Right cardiac atrium (tissue), 5 donors: ENCODE data around the gene RFC5. TPM values are rescaled to one million over a fixed set of nuclear protein-coding genes. Genes with fewer than 3 reads are reported as not detected.

Experiments
- ATAC-seq, 2 donors: fragments of 200-7000 bp; cut with Tn5 transposase; one replicate each; pipeline versions ENCODE4 v1.8.0 to v1.9.1; 2020; ENCODE audit warnings: moderate library complexity in 2 of 2, mild to moderate bottlenecking in 1 of 2
- DNase-seq, 3 donors: peaks; one replicate each; pipeline ENCODE4 v3.0.0-alpha.2; 2020
- H3K27ac ChIP-seq: one replicate; pipeline ENCODE4 v1.5.1; 2013; ENCODE audit warnings: mild to moderate bottlenecking, low read length, control low read depth, moderate library complexity
- H3K27me3 ChIP-seq: one replicate; pipeline ENCODE4 v1.6.1; 2013; ENCODE audit not compliant: control insufficient read depth, insufficient read depth
- H3K4me1 ChIP-seq: one replicate; pipeline ENCODE4 v1.6.1; 2013; ENCODE audit warnings: low read length; ENCODE audit not compliant: control insufficient read depth, insufficient read depth
- H3K4me3 ChIP-seq: one replicate; pipeline ENCODE4 v1.5.1; 2013; ENCODE audit warnings: low read length, control low read depth
- H3K9me3 ChIP-seq: one replicate; pipeline ENCODE4 v1.6.1; 2013; ENCODE audit warnings: low read length; ENCODE audit not compliant: control insufficient read depth
- WGBS: extraction: QIAGEN DNeasy Blood & Tissue Kit; methylation state at CpG from one replicate; pipeline ENCODE4 v1.1.7; 2013; 5-methylcytosine and 5-hydroxymethylcytosine counted together
- intact Hi-C, 4 donors: fragments of 100-400 bp; cut with DNase I; formaldehyde crosslinking; loops; one replicate each; pipeline versions ENCODE4 v1.11.0 to v1.14.0; 2022 to 2023
- polyA plus RNA-seq: library from polyadenylated mRNA; stranded (reverse); fragments of 200-250 nt; gene quantifications from one replicate; pipeline ENCODE4 v1.2.3, GENCODE V29; 2013
- total RNA-seq, 4 donors: library from RNA; stranded (reverse); fragmentation: NEBNext Ultra II Directional; extraction: Animal tissue kit (Norgen Biotek cat#: 25700); gene quantifications; one replicate each; pipeline ENCODE4 v1.2.1, GENCODE V29; 2021
- donor health status: healthy with polysubstance abuse.
- donor health status: DM: no; HTN: yes; CAD: no.
- donor health status: DM: no; HTN: no; CAD: no.
- donor health status: DM: no; HTN: yes; CAD: no; lungs with severe emphysema.
- donor health status: DM: yes; HTN: yes; CAD: no.

Gene RFC5
- total and polyA plus RNA-seq, 5 donors, result 4.3 to 7.9 (median 5.0) TPM

DNA sequence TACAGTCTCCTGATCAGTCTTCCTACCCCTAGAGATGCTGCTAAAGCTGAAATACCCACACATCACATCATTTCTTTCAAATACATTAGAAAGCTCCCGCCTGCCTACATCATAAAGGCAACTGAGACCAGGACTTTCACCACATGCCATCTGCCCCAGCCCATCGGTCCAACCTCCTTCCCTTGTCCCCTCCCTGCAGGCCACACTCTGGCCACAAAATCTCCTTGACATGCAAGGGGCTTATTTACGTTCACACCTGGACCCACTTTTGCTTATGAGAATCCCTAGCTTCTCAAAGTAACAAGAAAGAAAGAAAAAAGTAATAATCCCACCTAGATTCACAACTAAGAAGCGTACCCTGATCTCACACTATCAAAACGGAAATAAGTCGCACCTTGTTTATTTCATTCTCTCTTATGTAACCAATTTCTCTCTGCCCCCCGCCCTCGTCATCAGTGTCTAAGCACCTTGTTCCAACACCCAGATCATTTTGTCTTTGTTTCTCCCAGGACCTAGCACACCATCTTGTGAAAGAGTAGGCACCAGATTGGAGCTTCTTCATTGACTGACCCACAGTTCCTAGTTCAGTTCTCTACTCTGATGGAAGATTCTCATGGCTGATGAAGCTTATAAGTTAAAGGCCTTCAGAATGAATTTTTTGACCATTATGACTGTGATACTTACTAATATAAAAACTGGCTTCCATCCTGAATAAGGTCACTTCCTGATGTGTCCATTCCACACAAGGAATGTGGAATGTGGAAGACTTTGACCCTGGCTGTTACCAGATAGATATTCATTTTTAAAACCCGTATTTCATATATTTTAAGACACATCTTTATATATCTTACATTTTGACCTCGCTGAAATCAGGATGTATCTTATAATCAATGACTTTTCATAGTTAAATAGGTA is 36.8 kb downstream of the RFC5 start:
- intact Hi-C loops, result no loop called here
- ATAC-seq, result no peak
- peaks cover 11% of the 10 kb centered on the region for H3K4me1 ChIP-seq
- no peak for DNase-seq
- no peaks in the 10 kb centered on the region for H3K27me3 ChIP-seq
- H3K4me3 ChIP-seq, result no peak overlapping the region
- 90% methylated on average over 10 of the region's 10 CpGs for WGBS
- H3K9me3 ChIP-seq, result no peaks in the 10 kb centered on the region
- H3K27ac ChIP-seq, result peak overlapping the region; percentile 83

DNA sequence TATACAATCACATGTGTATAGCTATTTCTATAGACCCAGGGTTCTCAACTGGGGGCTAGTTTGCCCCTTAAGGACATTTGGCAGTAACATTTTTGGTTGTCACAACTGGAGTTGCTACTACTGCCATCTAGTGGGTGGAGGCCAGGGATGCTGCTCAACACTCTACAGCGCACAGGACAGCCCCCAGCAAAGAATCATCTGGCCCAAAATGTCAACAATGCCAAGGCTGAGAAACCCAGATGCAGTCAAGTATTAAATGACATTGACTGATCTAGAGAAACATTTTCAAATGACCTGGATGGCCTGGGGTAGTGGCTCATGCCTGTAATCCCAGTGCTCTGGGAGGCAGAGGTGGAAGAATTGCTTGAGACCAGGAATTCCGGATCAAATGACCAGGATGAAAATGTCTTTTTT is 38.6 kb downstream of the RFC5 start:
- ATAC-seq (peak in 1 of 2 donors; percentile 39), DNase-seq (peak in 2 of 3 donors; percentile 44 to 61)
- H3K9me3 ChIP-seq, result no peaks in the 10 kb centered on the region
- no peak overlapping the region for H3K27ac ChIP-seq
- 64% methylated on average over 2 of the region's 2 CpGs for WGBS
- intact Hi-C loops, result no loop called here
- H3K4me1 ChIP-seq, result peaks cover 11% of the 10 kb centered on the region
- H3K27me3 ChIP-seq, result no peaks in the 10 kb centered on the region
- no peak overlapping the region for H3K4me3 ChIP-seq

DNA sequence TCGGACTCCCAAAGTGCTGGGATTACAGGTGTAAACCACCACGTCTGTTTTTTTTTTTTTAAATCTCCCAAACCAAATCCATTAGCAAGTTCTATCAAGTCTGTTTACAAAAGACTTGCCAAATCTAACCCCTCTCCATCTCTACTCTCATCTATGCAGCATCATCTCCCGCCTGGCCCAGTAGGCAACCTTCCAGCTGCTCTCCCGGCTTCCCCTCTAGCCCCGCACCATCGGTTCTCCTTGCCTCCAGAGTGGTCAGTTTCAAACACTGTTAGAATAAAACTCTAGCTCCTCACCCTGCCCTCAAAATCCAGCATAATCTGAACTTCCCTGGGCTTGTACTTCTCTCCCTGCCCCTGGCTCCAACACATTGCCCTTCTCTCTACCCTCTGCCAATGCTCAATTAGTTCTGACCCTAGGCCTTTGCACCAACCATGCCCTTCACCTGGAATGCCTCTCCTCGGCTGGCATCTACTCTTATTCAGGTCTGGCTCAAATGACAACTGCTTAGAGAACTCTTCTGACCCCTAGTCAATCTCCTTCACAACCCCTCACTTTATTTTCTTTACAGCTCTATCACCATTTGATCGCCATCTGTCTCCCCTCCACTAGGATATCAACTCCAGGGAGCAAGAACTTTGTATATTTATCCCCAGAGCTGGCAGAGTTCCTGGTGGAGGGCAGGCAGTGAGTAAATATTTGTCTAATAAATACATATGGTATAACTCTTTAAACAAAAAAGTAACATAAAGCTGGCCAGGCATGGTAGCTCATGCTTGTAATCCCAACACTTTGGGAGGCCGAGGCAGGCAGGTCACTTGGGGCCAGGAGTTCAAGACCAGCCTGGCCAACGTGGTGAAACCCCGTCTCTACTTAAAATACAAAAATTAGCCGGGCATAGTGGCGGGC is 39.6 kb downstream of the RFC5 start:
- H3K27me3 ChIP-seq, result no peaks in the 10 kb centered on the region
- intact Hi-C loops, result no loop called here
- H3K4me1 ChIP-seq, result peaks cover 11% of the 10 kb centered on the region
- no peak for DNase-seq
- no peak overlapping the region for H3K4me3 ChIP-seq
- no peak for ATAC-seq
- peak overlapping the region; percentile 5 for H3K27ac ChIP-seq
- 70% methylated on average over 13 of the region's 13 CpGs for WGBS
- no peaks in the 10 kb centered on the region for H3K9me3 ChIP-seq

DNA sequence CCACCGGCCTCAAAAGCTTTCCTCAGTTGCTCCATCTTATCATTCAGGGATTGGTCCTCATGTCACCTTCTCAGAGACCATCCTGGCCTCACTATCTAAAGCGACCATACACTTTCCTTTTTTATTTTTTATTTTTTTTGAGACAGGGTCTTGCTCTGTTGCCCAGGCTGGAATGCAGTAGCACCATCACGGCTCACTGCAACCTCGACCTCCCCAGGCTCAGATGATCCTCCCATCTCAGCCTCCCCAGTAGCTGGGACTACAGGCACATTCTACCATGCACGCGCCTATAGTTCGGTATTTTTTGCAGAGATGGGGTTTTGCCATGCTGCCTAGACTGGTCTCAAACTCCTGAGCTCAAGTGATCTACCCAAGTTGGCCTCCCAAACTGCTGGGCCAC is 41.7 kb downstream of the RFC5 start:
- 96% methylated on average over 7 of the region's 7 CpGs for WGBS
- ATAC-seq, result no peak
- no peak for DNase-seq
- no peaks in the 10 kb centered on the region for H3K27me3 ChIP-seq
- no peaks in the 10 kb centered on the region for H3K9me3 ChIP-seq
- no peaks in the 10 kb centered on the region for H3K4me1 ChIP-seq
- H3K27ac ChIP-seq, result no peak overlapping the region
- no peak overlapping the region for H3K4me3 ChIP-seq
- intact Hi-C loops, result no loop called here

DNA sequence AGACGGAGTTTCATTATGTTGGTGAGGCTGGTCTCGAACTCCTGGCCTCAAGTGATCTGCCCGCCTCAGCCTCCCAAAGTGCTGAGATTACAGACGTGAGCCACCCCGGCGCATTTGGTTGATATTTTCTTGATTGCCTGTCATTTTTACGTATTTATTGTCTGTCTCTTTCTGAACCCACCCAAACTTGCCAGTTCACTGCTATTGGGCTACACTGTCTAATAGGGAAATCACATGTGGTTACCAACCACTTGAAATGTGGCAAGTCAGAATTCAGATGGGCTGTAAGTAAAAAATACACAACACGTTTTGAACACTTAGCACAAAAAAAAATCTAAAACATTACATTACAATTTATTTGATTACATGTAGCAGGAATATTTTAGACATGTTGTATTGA is 42.4 kb downstream of the RFC5 start:
- DNase-seq, result no peak
- Histone ChIP-seq H3K27me3 (no peaks in the 10 kb centered on the region), H3K4me3 (no peak overlapping the region), H3K27ac (no peak overlapping the region), H3K4me1 (no peaks in the 10 kb centered on the region), H3K9me3 (no peaks in the 10 kb centered on the region)
- ATAC-seq, result no peak
- 87% methylated on average over 8 of the region's 8 CpGs for WGBS
- intact Hi-C loops, result no loop called here

DNA sequence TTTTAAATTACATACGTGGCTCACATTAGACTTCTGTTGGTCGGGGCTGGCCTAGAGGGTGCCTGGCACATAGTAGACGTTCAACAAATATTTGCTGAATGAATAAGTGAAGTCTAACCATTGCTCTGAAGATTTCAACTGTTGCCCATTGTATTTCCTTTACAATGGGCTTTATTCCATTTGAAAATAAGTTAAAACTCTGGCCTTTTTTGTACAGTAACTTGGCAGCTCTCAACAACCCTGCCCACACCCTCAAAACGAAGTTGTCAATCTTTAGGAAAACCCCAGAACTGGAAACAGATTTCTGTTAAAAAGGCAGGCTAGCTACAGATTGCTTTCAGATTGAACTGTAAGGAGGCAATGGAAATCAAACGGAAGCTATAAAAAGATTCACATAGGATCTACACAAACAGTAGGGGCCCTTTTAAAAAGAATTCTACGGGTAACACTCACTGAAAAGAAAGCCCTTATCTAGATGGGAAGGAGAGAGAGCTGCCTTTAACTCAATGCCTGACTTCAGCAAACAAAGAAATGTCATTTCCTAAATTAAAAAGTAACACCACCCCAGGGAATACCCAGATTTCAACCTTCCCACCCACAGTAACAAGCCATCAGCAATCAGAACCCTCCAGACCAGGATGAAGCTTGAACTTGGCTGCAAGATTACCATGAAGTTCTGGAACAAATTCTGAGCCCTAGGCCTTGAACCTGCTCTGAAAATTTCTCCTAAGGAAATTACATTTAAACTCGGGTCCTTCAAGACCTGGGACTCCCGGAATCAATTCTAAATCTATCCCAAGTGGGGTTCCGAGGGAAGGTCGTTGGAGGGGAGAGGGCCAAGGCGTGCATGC is 43.1 kb downstream of the RFC5 start:
- peak overlapping the region; percentile 100 for H3K4me3 ChIP-seq
- no peaks in the 10 kb centered on the region for H3K4me1 ChIP-seq
- DNase-seq (no peak), ATAC-seq (peak in 1 of 2 donors; percentile 32)
- intact Hi-C loops, result no loop called here
- H3K27ac ChIP-seq, result peak overlapping the region; percentile 99
- H3K9me3 ChIP-seq, result no peaks in the 10 kb centered on the region
- 17% methylated on average over 11 of the region's 11 CpGs for WGBS
- no peaks in the 10 kb centered on the region for H3K27me3 ChIP-seq

DNA sequence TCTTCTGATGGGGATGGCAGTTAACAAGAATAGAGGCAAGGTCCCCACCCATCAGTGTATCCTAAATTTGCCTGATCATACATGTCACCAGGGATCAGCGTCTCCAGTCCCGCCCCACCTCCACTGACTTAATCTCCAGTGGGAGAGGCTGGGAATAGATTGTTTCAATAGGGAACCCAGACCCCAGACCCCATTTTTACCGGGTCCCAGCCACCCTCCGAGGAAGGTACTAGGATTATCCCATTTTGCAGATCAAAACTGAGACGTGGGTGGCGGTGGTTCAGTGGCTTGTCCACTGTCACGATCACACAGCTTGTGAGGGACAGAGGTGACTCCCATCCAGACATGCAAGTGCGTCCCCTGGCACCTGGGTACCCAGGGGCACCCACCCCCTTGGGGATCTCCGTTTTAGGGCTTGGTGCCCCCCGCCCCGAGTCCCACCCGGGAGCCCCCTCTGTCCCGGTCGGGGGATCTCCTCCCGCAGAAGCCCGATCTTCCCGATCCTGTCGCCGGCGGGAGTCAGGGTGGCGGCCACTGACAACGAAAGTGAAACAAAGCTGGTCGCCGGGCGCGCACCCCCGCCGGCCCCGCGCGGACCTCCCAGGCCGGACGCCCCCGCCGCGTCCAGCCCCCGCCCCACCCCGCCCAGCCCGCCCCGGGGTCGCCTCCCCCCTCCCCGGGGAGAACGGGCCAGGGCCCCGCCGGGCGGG is 44.0 kb downstream of the RFC5 start:
- Histone ChIP-seq H3K27ac (peak overlapping the region; percentile 99), H3K4me3 (peak overlapping the region; percentile 100), H3K27me3 (no peaks in the 10 kb centered on the region), H3K9me3 (no peaks in the 10 kb centered on the region), H3K4me1 (no peaks in the 10 kb centered on the region)
- 1% methylated on average over 46 of the region's 46 CpGs for WGBS
- ATAC-seq, result peak; percentile 38 to 47
- intact Hi-C loops, result no loop called here
- DNase-seq, result peak; percentile 55 to 82 (median 78)

DNA sequence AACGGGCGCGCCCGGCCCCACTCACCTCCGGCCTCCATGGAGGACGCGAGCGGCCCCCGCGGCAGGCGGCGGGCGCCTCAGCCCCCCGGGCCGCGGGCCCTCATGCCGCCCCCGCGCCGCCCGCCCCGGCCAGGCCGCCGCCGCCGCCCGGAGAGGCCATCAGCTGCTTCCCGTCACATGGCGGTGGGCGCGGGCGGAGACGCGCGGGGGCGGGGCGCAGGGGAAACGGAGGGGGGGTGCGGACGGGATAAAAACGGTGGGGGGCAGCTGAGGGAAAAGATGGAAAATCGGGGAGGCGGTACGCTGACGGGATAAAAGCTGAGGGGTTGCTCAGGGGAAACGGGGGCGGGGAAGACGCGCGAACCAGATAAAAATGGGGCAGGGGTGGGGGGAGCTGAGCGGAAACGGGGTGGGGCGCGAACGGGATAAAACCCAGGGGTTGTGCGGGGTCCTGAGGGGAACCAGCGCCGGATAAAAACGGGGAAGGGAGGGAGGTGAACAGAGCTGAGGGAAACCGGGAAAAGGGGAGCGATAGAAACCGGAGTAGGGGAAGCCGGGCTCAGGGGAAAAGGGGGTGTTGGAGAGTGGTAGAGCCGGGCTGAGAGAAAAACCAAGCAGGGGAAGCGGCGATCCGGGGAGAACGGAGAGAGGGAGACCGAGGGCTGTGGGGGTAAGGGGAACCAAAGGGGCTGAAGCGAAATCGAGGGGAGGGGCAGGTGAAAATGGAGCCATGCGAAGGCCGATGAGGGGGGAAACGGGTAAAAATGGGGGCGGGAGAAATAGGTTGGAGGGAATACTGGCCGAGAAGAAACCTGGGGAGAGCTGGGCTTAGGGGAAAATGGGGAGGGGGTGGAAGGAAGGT is 44.7 kb downstream of the RFC5 start, which contains the start of gene WSB2:
Gene WSB2, minus strand, starts transcription at position 169 of the 862 bp plus-strand sequence. Its CDS starts 131 bp downstream, at position 38.
- H3K9me3 ChIP-seq, result no peaks in the 10 kb centered on the region
- intact Hi-C loops, result no loop called here
- DNase-seq, result peak; percentile 85 to 93 (median 93)
- under 1% methylated on average over 76 of the region's 76 CpGs for WGBS
- no peaks in the 10 kb centered on the region for H3K4me1 ChIP-seq
- H3K27ac ChIP-seq, result peak within 1 kb of the TSS; percentile 99
- peak; percentile 73 to 78 for ATAC-seq
- no peaks in the 10 kb centered on the region for H3K27me3 ChIP-seq
- peak within 1 kb of the TSS; percentile 100 for H3K4me3 ChIP-seq
